PC-3 (cell line): ENCODE results near the gene HIRA. TPM values are rescaled to one million over a fixed set of nuclear protein-coding genes. Genes with fewer than 3 reads are reported as not detected.

Experiments used
- ATAC-seq: fragments of 200-7000 bp; cut with Tn5 transposase; 2 replicates; pipeline ENCODE4 v1.9.1; 2020; ENCODE audit warnings: mild to moderate bottlenecking, moderate library complexity
- BruUV-seq: library from RNA; stranded (reverse); fragments of 400-500 nt; replicated peaks from 2 replicates; lab custom pipeline; 2021; lab: Mats Ljungman, UMichigan
- CTCF ChIA-PET: fragments of 300-600 bp; sonication (Branson Sonifier 250); formaldehyde crosslinking; loops from one replicate; lab custom pipeline; 2022; ENCODE audit warnings: antibody characterized with exemption; lab: Charles Lee
- POLR2A ChIA-PET: fragments of 300-600 bp; sonication (Branson Sonifier 250); formaldehyde crosslinking; loops from one replicate; lab custom pipeline; 2022; ENCODE audit warnings: antibody characterized with exemption; ENCODE audit not compliant: unreplicated experiment; lab: Charles Lee
- DNase-seq: peaks from one replicate; pipeline ENCODE4 v3.0.0-alpha.2; 2015
- H2AFZ ChIP-seq: fragments of 300-600 bp; sonication (generic); 2 replicates; pipeline ENCODE4 v1.6.0; 2016; ENCODE audit warnings: antibody characterized with exemption, low read length
- H3F3A ChIP-seq: fragments of 300-600 bp; sonication (generic); one replicate; pipeline ENCODE4 v1.6.0; 2017; ENCODE audit warnings: antibody characterized with exemption, low read length, control low read depth, mild to moderate bottlenecking; ENCODE audit not compliant: unreplicated experiment
- H3K27ac ChIP-seq: fragments of 300-600 bp; sonication (generic); 2 replicates; pipeline ENCODE4 v1.5.1; 2016; ENCODE audit warnings: mild to moderate bottlenecking, low read length
- H3K27me3 ChIP-seq: fragments of 300-600 bp; sonication (generic); 2 replicates; pipeline ENCODE4 v1.6.1; 2016; ENCODE audit warnings: low read length, mixed read lengths
- H3K36me3 ChIP-seq: fragments of 300-600 bp; sonication (generic); 2 replicates; pipeline ENCODE4 v1.6.1; 2016; ENCODE audit warnings: low read depth, mixed run types, low read length, mixed read lengths
- H3K4me1 ChIP-seq: fragments of 300-600 bp; sonication (generic); 2 replicates; pipeline ENCODE4 v1.5.1; 2016; ENCODE audit warnings: low read length; ENCODE audit not compliant: insufficient read depth
- H3K4me2 ChIP-seq: fragments of 300-600 bp; sonication (generic); 2 replicates; pipeline ENCODE4 v1.6.0; 2016; ENCODE audit warnings: low read length
- H3K4me3 ChIP-seq: fragments of 300-600 bp; sonication (generic); 2 replicates; pipeline ENCODE4 v1.5.1; 2016; ENCODE audit warnings: mild to moderate bottlenecking, low read length, mixed read lengths
- H3K79me2 ChIP-seq: fragments of 300-600 bp; sonication (generic); 2 replicates; pipeline ENCODE4 v1.6.1; 2017; ENCODE audit warnings: low read length, mixed read lengths
- H3K9ac ChIP-seq: fragments of 300-600 bp; sonication (generic); 2 replicates; pipeline ENCODE4 v1.6.0; 2016; ENCODE audit warnings: mild to moderate bottlenecking, low read length
- H3K9me2 ChIP-seq: fragments of 300-600 bp; sonication (generic); replicated peaks from 2 replicates; pipeline ENCODE4 v1.6.1; 2016; ENCODE audit warnings: mixed run types, low read length, mixed read lengths
- H3K9me3 ChIP-seq: fragments of 300-600 bp; sonication (generic); 2 replicates; pipeline ENCODE4 v1.6.1; 2016; ENCODE audit warnings: low read length, mixed read lengths
- H4K20me1 ChIP-seq: fragments of 300-600 bp; sonication (generic); 2 replicates; pipeline ENCODE4 v1.6.1; 2016; ENCODE audit warnings: low read length, mixed read lengths
- CTCF ChIP-seq: fragments of 300-600 bp; sonication (generic); conservative IDR thresholded peaks from 2 replicates; pipeline ENCODE4 v1.5.1; 2017; ENCODE audit warnings: antibody characterized with exemption, low read depth, mild to moderate bottlenecking, low read length
- EZH2 ChIP-seq: fragments of 300-600 bp; sonication (generic); IDR thresholded peaks from one replicate; pipeline ENCODE4 v1.6.1; 2017; ENCODE audit warnings: antibody characterized with exemption, mild to moderate bottlenecking, low read length; ENCODE audit not compliant: unreplicated experiment
- EZH2phosphoT487 ChIP-seq: fragments of 300-600 bp; sonication (generic); IDR thresholded peaks from 2 replicates; pipeline ENCODE4 v1.6.1; 2018; ENCODE audit warnings: mild to moderate bottlenecking, antibody characterized with exemption, low read length, borderline replicate concordance
- intact Hi-C: fragments of 100-400 bp; cut with micrococcal nuclease; formaldehyde crosslinking; loops from 2 replicates; pipeline ENCODE4 v1.9.0; 2023
- total RNA-seq: library from RNA; depleted of rRNA; stranded (reverse); fragments of >200 nt; gene quantifications from 2 replicates; pipeline ENCODE4 v1.2.3, GENCODE V29; 2014

HIRA gene
- total RNA-seq, 1 experiment from 2014 or later: 12.4 TPM

GRCh38 chr22:19341500-19341899, 90.0 kb downstream of the HIRA start:
- no peaks in the 10 kb centered on the region for H3K9me3 ChIP-seq
- no peaks in the 10 kb centered on the region for H3K27me3 ChIP-seq
- H2AFZ ChIP-seq: no peak overlapping the region
- no peaks in the 10 kb centered on the region for H3K9me2 ChIP-seq
- ChIA-PET POLR2A (interaction anchor here (0.7 kb wide), 1 partner anchor 125 kb away, joined by 8 read pairs; no protein-coding TSS in a partner anchor), CTCF (no interaction called here)
- BruUV-seq: no TSS peak
- H3K27ac ChIP-seq: no peak overlapping the region
- intact Hi-C loops: no loop called here
- no peak overlapping the region for H3K4me2 ChIP-seq
- no peak overlapping the region for H3K4me3 ChIP-seq
- H3K79me2 ChIP-seq: no peaks in the 10 kb centered on the region
- H3F3A ChIP-seq: no peaks in the 10 kb centered on the region
- no peak overlapping the region for H3K9ac ChIP-seq
- H4K20me1 ChIP-seq: no peaks in the 10 kb centered on the region
- peaks cover 28% of the 10 kb centered on the region for H3K36me3 ChIP-seq
- no peak for TF ChIP-seq EZH2phosphoT487
- TF ChIP-seq EZH2: no peak
- no peak for TF ChIP-seq CTCF
- ATAC-seq (no peak), DNase-seq (no peak)
- H3K4me1 ChIP-seq: no peaks in the 10 kb centered on the region

- H3K9me3 ChIP-seq: peaks cover 3% of the 10 kb centered on the region; the same call in 1 of the 2 replicates
- no peaks in the 10 kb centered on the region for H3K9me2 ChIP-seq
- no peak overlapping the region for H2AFZ ChIP-seq
- intact Hi-C loops: no loop called here
- no peaks in the 10 kb centered on the region for H4K20me1 ChIP-seq
- H3K79me2 ChIP-seq: no peaks in the 10 kb centered on the region
- H3F3A ChIP-seq: no peaks in the 10 kb centered on the region
- no TSS peak for BruUV-seq
- DNase-seq (no peak), ATAC-seq (no peak)
- POLR2A ChIA-PET: no interaction called here
- H3K27ac ChIP-seq: no peak overlapping the region
- CTCF ChIA-PET: no interaction called here
- TF ChIP-seq EZH2phosphoT487: no peak
- TF ChIP-seq EZH2: no peak
- TF ChIP-seq CTCF: no peak
- H3K4me1 ChIP-seq: no peaks in the 10 kb centered on the region
- no peak overlapping the region for H3K9ac ChIP-seq
- no peaks in the 10 kb centered on the region for H3K27me3 ChIP-seq
- H3K36me3 ChIP-seq: peaks cover 55% of the 10 kb centered on the region
- no peak overlapping the region for H3K4me2 ChIP-seq
- H3K4me3 ChIP-seq: no peak overlapping the region
These were observed 94.4 kb downstream of the HIRA start for GRCh38 chr22:19337137-19337536.

- DNase-seq (no peak), ATAC-seq (no peak)
- BruUV-seq: no TSS peak
- no peak overlapping the region for H3K27ac ChIP-seq
- no peaks in the 10 kb centered on the region for H3K9me2 ChIP-seq
- no peak overlapping the region for H2AFZ ChIP-seq
- H3K9me3 ChIP-seq: peaks cover 3% of the 10 kb centered on the region; the same call in 1 of the 2 replicates
- H3K27me3 ChIP-seq: no peaks in the 10 kb centered on the region
- intact Hi-C loops: no loop called here
- ChIA-PET POLR2A (no interaction called here), CTCF (no interaction called here)
- H3K79me2 ChIP-seq: no peaks in the 10 kb centered on the region
- no peak overlapping the region for H3K4me2 ChIP-seq
- TF ChIP-seq CTCF: no peak
- no peak for TF ChIP-seq EZH2
- H4K20me1 ChIP-seq: no peaks in the 10 kb centered on the region
- H3F3A ChIP-seq: no peaks in the 10 kb centered on the region
- no peak overlapping the region for H3K4me3 ChIP-seq
- H3K36me3 ChIP-seq: peaks cover 55% of the 10 kb centered on the region
- no peak overlapping the region for H3K9ac ChIP-seq
- no peaks in the 10 kb centered on the region for H3K4me1 ChIP-seq
These were observed 95.1 kb downstream of the HIRA start for GRCh38 chr22:19336133-19337075.
